Liver (tissue), 9 donors: ENCODE data around the gene LURAP1L. TPM values are rescaled to one million over a fixed set of nuclear protein-coding genes. Genes with fewer than 3 reads are reported as not detected.

Source experiments
- DNase-seq: peaks from one replicate; pipeline ENCODE4 v3.0.0-alpha.2; 2017; ENCODE audit warnings: low spot score
- H3K27ac ChIP-seq, 2 donors: one replicate each; pipeline ENCODE4 v1.7.0; 2013; ENCODE audit warnings: inconsistent platforms in 2 of 2, low read length in 2 of 2, control low read depth in 1 of 2, low read depth in 1 of 2, mild to moderate bottlenecking in 1 of 2
- H3K27me3 ChIP-seq, 4 donors: one replicate each; pipeline versions ENCODE4 v1.6.1 to v1.7.0; 2013; ENCODE audit warnings: low read length in 3 of 4, inconsistent platforms in 1 of 4, mild to moderate bottlenecking in 1 of 4, moderate library complexity in 1 of 4; ENCODE audit not compliant: control insufficient read depth in 4 of 4, insufficient read depth in 4 of 4
- H3K36me3 ChIP-seq, 4 donors: one replicate each; pipeline versions ENCODE4 v1.6.1 to v1.7.0; 2013; ENCODE audit warnings: low read length in 3 of 4, mild to moderate bottlenecking in 3 of 4, low read depth in 1 of 4, moderate library complexity in 1 of 4; ENCODE audit not compliant: control insufficient read depth in 4 of 4, insufficient read depth in 3 of 4
- H3K4me1 ChIP-seq, 4 donors: one replicate each; pipeline versions ENCODE4 v1.6.1 to v1.7.0; 2013; ENCODE audit warnings: low read length in 3 of 4, mild to moderate bottlenecking in 3 of 4, moderate library complexity in 1 of 4; ENCODE audit not compliant: control insufficient read depth in 4 of 4, insufficient read depth in 4 of 4
- H3K4me3 ChIP-seq, 3 donors: one replicate each; pipeline versions ENCODE4 v1.6.1 to v1.7.0; 2013; ENCODE audit warnings: low read length in 3 of 3, control low read depth in 1 of 3, low read depth in 1 of 3, mild to moderate bottlenecking in 1 of 3
- H3K9ac ChIP-seq, 2 donors: one replicate each; pipeline ENCODE4 v1.7.0; 2013; ENCODE audit warnings: low read length in 2 of 2, mild to moderate bottlenecking in 2 of 2, moderate library complexity in 2 of 2, control low read depth in 1 of 2, low read depth in 1 of 2
- H3K9me3 ChIP-seq, 4 donors: one replicate each; pipeline versions ENCODE4 v1.6.1 to v1.7.0; 2013; ENCODE audit warnings: low read length in 3 of 4; ENCODE audit not compliant: control insufficient read depth in 4 of 4
- ATF3 ChIP-seq: IDR thresholded peaks from 2 replicates; pipeline ENCODE4 v1.6.1; 2016; ENCODE audit warnings: antibody characterized with exemption
- EGR1 ChIP-seq, 2 donors: IDR thresholded peaks; 2 replicates each; pipeline ENCODE4 v1.6.1; 2016 to 2018; ENCODE audit warnings: antibody characterized with exemption in 2 of 2, low read depth in 2 of 2
- FOXA1 ChIP-seq: IDR thresholded peaks from 2 replicates; pipeline ENCODE4 v1.6.1; 2016; ENCODE audit warnings: antibody characterized with exemption
- FOXA2 ChIP-seq: IDR thresholded peaks from 2 replicates; pipeline ENCODE4 v1.6.1; 2016; ENCODE audit warnings: antibody characterized with exemption
- GABPA ChIP-seq, 2 donors: IDR thresholded peaks in 1 of 2; conservative IDR thresholded peaks in 1 of 2; 2 replicates each; pipeline ENCODE4 v1.6.1; 2016; ENCODE audit warnings: antibody characterized with exemption in 2 of 2, mild to moderate bottlenecking in 1 of 2, moderate library complexity in 1 of 2
- HNF4A ChIP-seq, 2 donors: conservative IDR thresholded peaks; 2 replicates each; pipeline ENCODE4 v1.6.1; 2016; ENCODE audit warnings: antibody characterized with exemption in 2 of 2, mild to moderate bottlenecking in 2 of 2
- HNF4G ChIP-seq: IDR thresholded peaks from 2 replicates; pipeline ENCODE4 v1.6.1; 2016; ENCODE audit warnings: antibody characterized with exemption
- JUND ChIP-seq, 2 donors: IDR thresholded peaks; 2 replicates each; pipeline ENCODE4 v1.6.1; 2016; ENCODE audit warnings: antibody characterized with exemption in 2 of 2
- NR2F2 ChIP-seq: IDR thresholded peaks from 2 replicates; pipeline ENCODE4 v1.6.1; 2016; ENCODE audit warnings: antibody characterized with exemption
- RAD21 ChIP-seq, 2 donors: IDR thresholded peaks; 2 replicates each; pipeline ENCODE4 v1.6.1; 2016; ENCODE audit warnings: antibody characterized with exemption in 2 of 2, mild to moderate bottlenecking in 2 of 2
- RXRA ChIP-seq, 2 donors: IDR thresholded peaks; 2 replicates each; pipeline ENCODE4 v1.6.1; 2017 to 2018; ENCODE audit warnings: antibody characterized with exemption in 2 of 2, mild to moderate bottlenecking in 1 of 2
- SP1 ChIP-seq: IDR thresholded peaks from 2 replicates; pipeline ENCODE4 v1.6.1; 2018; ENCODE audit warnings: antibody characterized with exemption, mild to moderate bottlenecking
- TAF1 ChIP-seq: conservative IDR thresholded peaks from 2 replicates; pipeline ENCODE4 v1.6.1; 2016; ENCODE audit warnings: antibody characterized with exemption, mild to moderate bottlenecking
- YY1 ChIP-seq: IDR thresholded peaks from 2 replicates; pipeline ENCODE4 v1.6.1; 2016; ENCODE audit warnings: antibody characterized with exemption, mild to moderate bottlenecking
- WGBS: extraction: QIAGEN DNeasy Blood & Tissue Kit; methylation state at CpG from one replicate; pipeline ENCODE4 v1.1.7; 2013; 5-methylcytosine and 5-hydroxymethylcytosine counted together
- polyA plus RNA-seq, 2 donors: library from polyadenylated mRNA; stranded (reverse) in 1 of 2; unstranded in 1 of 2; fragments of 200-250 nt in 1 of 2; fragments of >200 nt in 1 of 2; fragmentation: Nextera tagmentation in 1 of 2; extraction: Ambion mirVana in 1 of 2; gene quantifications; one replicate each; pipeline versions ENCODE4 v1.2.1 to v1.2.3, GENCODE V29; 2013 to 2015
- total RNA-seq, 2 donors: library from RNA; depleted of rRNA; stranded (reverse); fragments of >200 nt; gene quantifications; one replicate each; pipeline ENCODE4 v1.2.3, GENCODE V29; 2014
- TF ChIP-seq, protein P1 (sequence below): IDR thresholded peaks from 2 replicates; pipeline ENCODE4 v1.6.1; 2016; ENCODE audit warnings: antibody characterized with exemption, mild to moderate bottlenecking
- TF ChIP-seq, protein P2 (sequence below): IDR thresholded peaks from 2 replicates; pipeline ENCODE4 v1.6.1; 2016; ENCODE audit warnings: antibody characterized with exemption
- TF ChIP-seq, protein P3 (sequence below): IDR thresholded peaks from 2 replicates; pipeline ENCODE4 v1.6.1; 2016; ENCODE audit warnings: antibody characterized with exemption
- TF ChIP-seq, protein P4 (sequence below): fragments of 150-350 bp; IDR thresholded peaks from 2 replicates; pipeline ENCODE4 v1.5.1; 2017; ENCODE audit warnings: improper control_type of control experiment, low read depth, low read length; ENCODE audit not compliant: missing input control
- donor health status: healthy.
- donor health status: healthy.
- donor health status: healthy.
- donor health status: healthy.
- donor health status: healthy.

Gene LURAP1L
- total and polyA plus RNA-seq, 4 donors, result 4.2 to 18.6 (median 8.9) TPM

GRCh38 chr9:12777121-12778022 is 2.6 kb downstream of the LURAP1L start:
- Histone ChIP-seq H3K4me1 (peaks cover 2 to 10% (median 5%) of the 10 kb centered on the region in 4 donors), H3K9ac (peak overlapping the region; percentile 84 to 99), H3K4me3 (peak overlapping the region; percentile 7 to 92 (median 54)), H3K9me3 (no peaks in the 10 kb centered on the region), H3K36me3 (no peaks in the 10 kb centered on the region), H3K27me3 (no peaks in the 10 kb centered on the region), H3K27ac (peak overlapping the region; percentile 99)
- DNase-seq, result no peak
- TF ChIP-seq, protein P1, sequence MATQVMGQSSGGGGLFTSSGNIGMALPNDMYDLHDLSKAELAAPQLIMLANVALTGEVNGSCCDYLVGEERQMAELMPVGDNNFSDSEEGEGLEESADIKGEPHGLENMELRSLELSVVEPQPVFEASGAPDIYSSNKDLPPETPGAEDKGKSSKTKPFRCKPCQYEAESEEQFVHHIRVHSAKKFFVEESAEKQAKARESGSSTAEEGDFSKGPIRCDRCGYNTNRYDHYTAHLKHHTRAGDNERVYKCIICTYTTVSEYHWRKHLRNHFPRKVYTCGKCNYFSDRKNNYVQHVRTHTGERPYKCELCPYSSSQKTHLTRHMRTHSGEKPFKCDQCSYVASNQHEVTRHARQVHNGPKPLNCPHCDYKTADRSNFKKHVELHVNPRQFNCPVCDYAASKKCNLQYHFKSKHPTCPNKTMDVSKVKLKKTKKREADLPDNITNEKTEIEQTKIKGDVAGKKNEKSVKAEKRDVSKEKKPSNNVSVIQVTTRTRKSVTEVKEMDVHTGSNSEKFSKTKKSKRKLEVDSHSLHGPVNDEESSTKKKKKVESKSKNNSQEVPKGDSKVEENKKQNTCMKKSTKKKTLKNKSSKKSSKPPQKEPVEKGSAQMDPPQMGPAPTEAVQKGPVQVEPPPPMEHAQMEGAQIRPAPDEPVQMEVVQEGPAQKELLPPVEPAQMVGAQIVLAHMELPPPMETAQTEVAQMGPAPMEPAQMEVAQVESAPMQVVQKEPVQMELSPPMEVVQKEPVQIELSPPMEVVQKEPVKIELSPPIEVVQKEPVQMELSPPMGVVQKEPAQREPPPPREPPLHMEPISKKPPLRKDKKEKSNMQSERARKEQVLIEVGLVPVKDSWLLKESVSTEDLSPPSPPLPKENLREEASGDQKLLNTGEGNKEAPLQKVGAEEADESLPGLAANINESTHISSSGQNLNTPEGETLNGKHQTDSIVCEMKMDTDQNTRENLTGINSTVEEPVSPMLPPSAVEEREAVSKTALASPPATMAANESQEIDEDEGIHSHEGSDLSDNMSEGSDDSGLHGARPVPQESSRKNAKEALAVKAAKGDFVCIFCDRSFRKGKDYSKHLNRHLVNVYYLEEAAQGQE, result no peak
- no peak for TF ChIP-seq FOXA2
- TF ChIP-seq HNF4A (conservative IDR thresholded peaks at IDR 0.05), result no peak
- 59% methylated on average over 7 of the region's 7 CpGs for WGBS

DNA sequence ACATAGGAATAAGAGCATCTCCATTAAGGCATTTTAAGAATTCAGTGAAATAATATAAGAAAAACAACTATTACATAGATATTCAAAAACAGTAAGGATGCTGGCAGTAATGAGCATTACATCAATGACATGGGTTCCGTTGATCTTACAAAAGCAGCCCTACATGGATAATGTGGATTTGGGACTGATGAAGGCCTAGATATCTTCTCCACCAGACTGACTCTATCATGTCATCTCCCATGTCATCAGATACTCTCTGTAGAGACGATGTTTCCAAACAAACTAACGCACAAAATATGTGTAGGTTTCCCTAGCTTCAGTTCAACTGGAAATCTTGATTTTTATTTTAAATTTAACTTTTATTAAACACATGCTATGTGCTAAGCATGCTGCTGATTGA is 3.6 kb downstream of the LURAP1L start:
- TF ChIP-seq, protein P2, sequence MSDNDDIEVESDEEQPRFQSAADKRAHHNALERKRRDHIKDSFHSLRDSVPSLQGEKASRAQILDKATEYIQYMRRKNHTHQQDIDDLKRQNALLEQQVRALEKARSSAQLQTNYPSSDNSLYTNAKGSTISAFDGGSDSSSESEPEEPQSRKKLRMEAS, result no peak
- TF ChIP-seq HNF4G (no peak), ATF3 (no peak), NR2F2 (no peak), EGR1 (IDR thresholded peaks at IDR 0.05; ENCODE audit: low read depth in 2 of 2) (no peak), YY1 (no peak), RXRA (IDR thresholded peaks at IDR 0.05) (no peak), FOXA2 (no peak), HNF4A (conservative IDR thresholded peaks at IDR 0.05) (no peak), GABPA (IDR thresholded peaks at IDR 0.05 in 1 of 2, conservative IDR thresholded peaks at IDR 0.05 in 1 of 2) (no peak), FOXA1 (no peak), RAD21 (IDR thresholded peaks at IDR 0.05) (no peak), TAF1 (no peak), JUND (IDR thresholded peaks at IDR 0.05) (no peak), SP1 (no peak)
- TF ChIP-seq, protein P3, sequence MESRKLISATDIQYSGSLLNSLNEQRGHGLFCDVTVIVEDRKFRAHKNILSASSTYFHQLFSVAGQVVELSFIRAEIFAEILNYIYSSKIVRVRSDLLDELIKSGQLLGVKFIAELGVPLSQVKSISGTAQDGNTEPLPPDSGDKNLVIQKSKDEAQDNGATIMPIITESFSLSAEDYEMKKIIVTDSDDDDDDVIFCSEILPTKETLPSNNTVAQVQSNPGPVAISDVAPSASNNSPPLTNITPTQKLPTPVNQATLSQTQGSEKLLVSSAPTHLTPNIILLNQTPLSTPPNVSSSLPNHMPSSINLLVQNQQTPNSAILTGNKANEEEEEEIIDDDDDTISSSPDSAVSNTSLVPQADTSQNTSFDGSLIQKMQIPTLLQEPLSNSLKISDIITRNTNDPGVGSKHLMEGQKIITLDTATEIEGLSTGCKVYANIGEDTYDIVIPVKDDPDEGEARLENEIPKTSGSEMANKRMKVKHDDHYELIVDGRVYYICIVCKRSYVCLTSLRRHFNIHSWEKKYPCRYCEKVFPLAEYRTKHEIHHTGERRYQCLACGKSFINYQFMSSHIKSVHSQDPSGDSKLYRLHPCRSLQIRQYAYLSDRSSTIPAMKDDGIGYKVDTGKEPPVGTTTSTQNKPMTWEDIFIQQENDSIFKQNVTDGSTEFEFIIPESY, result no peak
- TF ChIP-seq, protein P4, sequence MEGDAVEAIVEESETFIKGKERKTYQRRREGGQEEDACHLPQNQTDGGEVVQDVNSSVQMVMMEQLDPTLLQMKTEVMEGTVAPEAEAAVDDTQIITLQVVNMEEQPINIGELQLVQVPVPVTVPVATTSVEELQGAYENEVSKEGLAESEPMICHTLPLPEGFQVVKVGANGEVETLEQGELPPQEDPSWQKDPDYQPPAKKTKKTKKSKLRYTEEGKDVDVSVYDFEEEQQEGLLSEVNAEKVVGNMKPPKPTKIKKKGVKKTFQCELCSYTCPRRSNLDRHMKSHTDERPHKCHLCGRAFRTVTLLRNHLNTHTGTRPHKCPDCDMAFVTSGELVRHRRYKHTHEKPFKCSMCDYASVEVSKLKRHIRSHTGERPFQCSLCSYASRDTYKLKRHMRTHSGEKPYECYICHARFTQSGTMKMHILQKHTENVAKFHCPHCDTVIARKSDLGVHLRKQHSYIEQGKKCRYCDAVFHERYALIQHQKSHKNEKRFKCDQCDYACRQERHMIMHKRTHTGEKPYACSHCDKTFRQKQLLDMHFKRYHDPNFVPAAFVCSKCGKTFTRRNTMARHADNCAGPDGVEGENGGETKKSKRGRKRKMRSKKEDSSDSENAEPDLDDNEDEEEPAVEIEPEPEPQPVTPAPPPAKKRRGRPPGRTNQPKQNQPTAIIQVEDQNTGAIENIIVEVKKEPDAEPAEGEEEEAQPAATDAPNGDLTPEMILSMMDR, result no peak
- TF ChIP-seq, protein P1, result no peak
- H3K36me3 ChIP-seq, result no peaks in the 10 kb centered on the region

More for the DNA sequence above, 3.6 kb downstream of the LURAP1L start:
- Histone ChIP-seq H3K27me3 (no peaks in the 10 kb centered on the region), H3K4me1 (peaks cover 0 to 10% (median 5%) of the 10 kb centered on the region in 4 donors), H3K4me3 (no peak overlapping the region), H3K27ac (no peak overlapping the region), H3K9me3 (peaks cover 0 to 2% (median 0%) of the 10 kb centered on the region in 4 donors), H3K9ac (no peak overlapping the region)
- DNase-seq, result no peak
- WGBS, result 87% methylated on average over 3 of the region's 3 CpGs
